Stimulated activated CD8-positive, alpha-beta memory T cell treated with anti-CD3 and anti-CD28 coated beads, Interleukin-7, amount 100 ng/mL, for 1 hour (primary cell): Measurements from ENCODE around the gene METTL21C.

Source experiments
- DNase-seq, 2 donors: peaks; one replicate each; pipeline ENCODE4 v3.0.0-alpha.2; 2020; ENCODE audit warnings: low read depth in 2 of 2

The METTL21C gene

GRCh38 chr13:102667023-102667422 is 27.8 kb downstream of the METTL21C start:
- DNase-seq, result no peak

GRCh38 chr13:102659168-102659713 is 35.6 kb downstream of the METTL21C start:
- DNase-seq, result no peak

- DNase-seq, result no peak
Measured at GRCh38 chr13:102658660-102659059, 36.2 kb downstream of the METTL21C start.

- DNase-seq, result no peak
Measured at GRCh38 chr13:102657630-102658029, 37.2 kb downstream of the METTL21C start.

- DNase-seq, result no peak
Measured at GRCh38 chr13:102654756-102655155, 40.1 kb downstream of the METTL21C start.

GRCh38 chr13:102651892-102652291 is 43.0 kb downstream of the METTL21C start:
- DNase-seq, result no peak

- no peak for DNase-seq
Measured at GRCh38 chr13:102651392-102651791, 43.5 kb downstream of the METTL21C start.

GRCh38 chr13:102650444-102650843 is 44.4 kb downstream of the METTL21C start:
- DNase-seq, result no peak

- no peak for DNase-seq
Measured at GRCh38 chr13:102648046-102648445, 46.8 kb downstream of the METTL21C start.

GRCh38 chr13:102645701-102646100 is 49.1 kb downstream of the METTL21C start:
- DNase-seq, result no peak

GRCh38 chr13:102643656-102644055 is 51.2 kb downstream of the METTL21C start:
- DNase-seq, result no peak

- DNase-seq, result no peak
Measured at GRCh38 chr13:102642475-102642874, 52.4 kb downstream of the METTL21C start.

- DNase-seq, result no peak
Measured at GRCh38 chr13:102642029-102642428, 52.8 kb downstream of the METTL21C start.

GRCh38 chr13:102638741-102639140 is 56.1 kb downstream of the METTL21C start:
- DNase-seq, result no peak
